Spleen (tissue), 11 donors: ENCODE measurements around the gene LKAAEAR1. TPM values are rescaled to one million over a fixed set of nuclear protein-coding genes. Genes with fewer than 3 reads are reported as not detected.

Experiments used
- DNase-seq: peaks from one replicate; pipeline ENCODE4 v3.0.0-alpha.2; 2020
- H3K27ac ChIP-seq, 8 donors: fragments of 200-600 bp; sonication (generic) in 7 of 8; 1 replicate in 4 of 8; 2 replicates in 4 of 8; pipeline versions ENCODE4 v1.5.0 to v1.8.0; 2016 to 2021; ENCODE audit warnings: inconsistent platforms in 4 of 8, mild to moderate bottlenecking in 4 of 8, moderate library complexity in 1 of 8
- H3K27me3 ChIP-seq, 7 donors: fragments of 200-600 bp; sonication (generic) in 6 of 7; replicated peaks in 1 of 7; 1 replicate in 4 of 7; 2 replicates in 3 of 7; pipeline versions ENCODE4 v1.5.0 to v1.8.0; 2016 to 2021; ENCODE audit warnings: inconsistent platforms in 3 of 7, mild to moderate bottlenecking in 1 of 7
- H3K36me3 ChIP-seq, 6 donors: fragments of 200-600 bp; sonication (generic) in 5 of 6; 1 replicate in 4 of 6; 2 replicates in 2 of 6; pipeline versions ENCODE4 v1.5.0 to v1.8.0; 2016 to 2021; ENCODE audit warnings: inconsistent platforms in 2 of 6
- H3K4me1 ChIP-seq, 6 donors: fragments of 200-600 bp; sonication (generic) in 5 of 6; 1 replicate in 3 of 6; 2 replicates in 3 of 6; pipeline versions ENCODE4 v1.5.0 to v1.8.0; 2016 to 2021; ENCODE audit warnings: inconsistent platforms in 3 of 6
- H3K4me3 ChIP-seq, 8 donors: fragments of 200-600 bp; sonication (generic) in 7 of 8; 1 replicate in 4 of 8; 2 replicates in 4 of 8; pipeline versions ENCODE4 v1.5.0 to v1.8.0; 2016 to 2021; ENCODE audit warnings: inconsistent platforms in 4 of 8, mild to moderate bottlenecking in 4 of 8, moderate library complexity in 2 of 8
- H3K9me3 ChIP-seq, 8 donors: fragments of 200-600 bp; sonication (generic) in 7 of 8; 1 replicate in 4 of 8; 2 replicates in 4 of 8; pipeline versions ENCODE4 v1.5.0 to v1.8.0; 2016 to 2021; ENCODE audit warnings: inconsistent platforms in 4 of 8
- POLR2A ChIP-seq, 3 donors: fragments of 450-650 bp; IDR thresholded peaks; one replicate each; pipeline ENCODE4 v1.5.1; 2017; ENCODE audit warnings: antibody characterized with exemption in 3 of 3, mild to moderate bottlenecking in 1 of 3
- POLR2AphosphoS5 ChIP-seq, 3 donors: sonication (generic); formaldehyde crosslinking; IDR thresholded peaks; one replicate each; pipeline ENCODE4 v1.5.1; 2017; ENCODE audit warnings: antibody characterized with exemption in 3 of 3
- WGBS, 5 donors: extraction: QIAGEN DNeasy Blood & Tissue Kit in 3 of 5; methylation state at CpG; one replicate each; pipeline versions ENCODE4 v1.1.5 to v1.1.7; 2013 to 2018; 5-methylcytosine and 5-hydroxymethylcytosine counted together
- intact Hi-C: fragments of 100-400 bp; cut with DNase I; formaldehyde crosslinking; loops from one replicate; pipeline ENCODE4 v1.15.0; 2023; ENCODE audit warnings: low total_unique reads
- polyA plus RNA-seq, 3 donors: library from polyadenylated mRNA; stranded (reverse); fragments of 200-250 nt; gene quantifications; one replicate each; pipeline ENCODE4 v1.2.1, GENCODE V29; 2013
- total RNA-seq, 7 donors: library from RNA; depleted of rRNA in 3 of 7; stranded (reverse); fragments of >200 nt in 3 of 7; fragmentation: NEBNext Ultra II Directional in 4 of 7; extraction: Animal tissue kit (Norgen Biotek cat#: 25700) in 4 of 7; gene quantifications; one replicate each; pipeline versions ENCODE4 v1.1.0 to v1.2.1, GENCODE V29; 2016 to 2021
- TF ChIP-seq, protein P1 (sequence below), 11 experiments: fragments of 200-600 bp in 7 of 11; fragments of 450-650 bp in 4 of 11; sonication (generic) in 4 of 11; IDR thresholded peaks in 8 of 11; conservative IDR thresholded peaks in 3 of 11; 1 replicate in 7 of 11; 2 replicates in 4 of 11; pipeline versions ENCODE4 v1.4.0 to v1.8.0; 2016 to 2021; ENCODE audit warnings: antibody characterized with exemption in 11 of 11, inconsistent platforms in 4 of 11, mild to moderate bottlenecking in 1 of 11
- donor health status: healthy with polysubstance abuse.
- donor health status: DM: no; HTN: no; CAD: no; lungs with moderate emphysema.
- donor health status: DM: no; HTN: no; CAD: no.
- donor health status: Bipolar disorder and iron deficiency.
- donor health status: healthy.
- donor health status: DM: no; HTN: no; CAD: no.
- donor health status: DM: yes; HTN: yes; CAD: no.

The LKAAEAR1 gene
- total and polyA plus RNA-seq, 10 donors, result 0.26 to 0.66 (median 0.51) TPM; not detected in 6

GRCh38 chr20:64109831-64110391, 25.7 kb upstream of the LKAAEAR1 start:
- Histone ChIP-seq H3K27me3 (peaks cover 0 to 10% (median 0%) of the 10 kb centered on the region in 7 donors), H3K4me1 (peaks cover 0 to 18% (median 12%) of the 10 kb centered on the region in 6 donors), H3K9me3 (no peaks in the 10 kb centered on the region), H3K27ac (no peak overlapping the region), H3K4me3 (no peak overlapping the region), H3K36me3 (no peaks in the 10 kb centered on the region)
- intact Hi-C loops, result no loop called here
- TF ChIP-seq POLR2AphosphoS5 (IDR thresholded peaks at IDR 0.05) (no peak), POLR2A (IDR thresholded peaks at IDR 0.05) (no peak)
- TF ChIP-seq, protein P1, sequence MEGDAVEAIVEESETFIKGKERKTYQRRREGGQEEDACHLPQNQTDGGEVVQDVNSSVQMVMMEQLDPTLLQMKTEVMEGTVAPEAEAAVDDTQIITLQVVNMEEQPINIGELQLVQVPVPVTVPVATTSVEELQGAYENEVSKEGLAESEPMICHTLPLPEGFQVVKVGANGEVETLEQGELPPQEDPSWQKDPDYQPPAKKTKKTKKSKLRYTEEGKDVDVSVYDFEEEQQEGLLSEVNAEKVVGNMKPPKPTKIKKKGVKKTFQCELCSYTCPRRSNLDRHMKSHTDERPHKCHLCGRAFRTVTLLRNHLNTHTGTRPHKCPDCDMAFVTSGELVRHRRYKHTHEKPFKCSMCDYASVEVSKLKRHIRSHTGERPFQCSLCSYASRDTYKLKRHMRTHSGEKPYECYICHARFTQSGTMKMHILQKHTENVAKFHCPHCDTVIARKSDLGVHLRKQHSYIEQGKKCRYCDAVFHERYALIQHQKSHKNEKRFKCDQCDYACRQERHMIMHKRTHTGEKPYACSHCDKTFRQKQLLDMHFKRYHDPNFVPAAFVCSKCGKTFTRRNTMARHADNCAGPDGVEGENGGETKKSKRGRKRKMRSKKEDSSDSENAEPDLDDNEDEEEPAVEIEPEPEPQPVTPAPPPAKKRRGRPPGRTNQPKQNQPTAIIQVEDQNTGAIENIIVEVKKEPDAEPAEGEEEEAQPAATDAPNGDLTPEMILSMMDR (IDR thresholded peaks at IDR 0.05 in 8 of 11, conservative IDR thresholded peaks at IDR 0.05 in 3 of 11), result no peak
- DNase-seq, result no peak
- 75 to 82% (median 80%) methylated on average over 9 to 16 of the region's 16 CpGs for WGBS, 5 donors

- peak; percentile 76 for DNase-seq
- no peak overlapping the region for H3K4me3 ChIP-seq
- H3K36me3 ChIP-seq, result no peaks in the 10 kb centered on the region
- H3K4me1 ChIP-seq, result peaks cover 0 to 18% (median 12%) of the 10 kb centered on the region in 6 donors
- H3K27me3 ChIP-seq, result peaks cover 0 to 15% (median 0%) of the 10 kb centered on the region in 7 donors
- no peak overlapping the region for H3K27ac ChIP-seq
- WGBS, 5 donors, result 77 to 83% (median 82%) methylated on average over 17 to 26 of the region's 26 CpGs
- H3K9me3 ChIP-seq, result no peaks in the 10 kb centered on the region
- TF ChIP-seq POLR2AphosphoS5 (IDR thresholded peaks at IDR 0.05), result no peak
- TF ChIP-seq, protein P1 (IDR thresholded peaks at IDR 0.05 in 8 of 11, conservative IDR thresholded peaks at IDR 0.05 in 3 of 11), result no peak
- no peak for TF ChIP-seq POLR2A (IDR thresholded peaks at IDR 0.05)
- intact Hi-C loops, result no loop called here
Observed at GRCh38 chr20:64108731-64109681, 24.8 kb upstream of the LKAAEAR1 start.

DNA sequence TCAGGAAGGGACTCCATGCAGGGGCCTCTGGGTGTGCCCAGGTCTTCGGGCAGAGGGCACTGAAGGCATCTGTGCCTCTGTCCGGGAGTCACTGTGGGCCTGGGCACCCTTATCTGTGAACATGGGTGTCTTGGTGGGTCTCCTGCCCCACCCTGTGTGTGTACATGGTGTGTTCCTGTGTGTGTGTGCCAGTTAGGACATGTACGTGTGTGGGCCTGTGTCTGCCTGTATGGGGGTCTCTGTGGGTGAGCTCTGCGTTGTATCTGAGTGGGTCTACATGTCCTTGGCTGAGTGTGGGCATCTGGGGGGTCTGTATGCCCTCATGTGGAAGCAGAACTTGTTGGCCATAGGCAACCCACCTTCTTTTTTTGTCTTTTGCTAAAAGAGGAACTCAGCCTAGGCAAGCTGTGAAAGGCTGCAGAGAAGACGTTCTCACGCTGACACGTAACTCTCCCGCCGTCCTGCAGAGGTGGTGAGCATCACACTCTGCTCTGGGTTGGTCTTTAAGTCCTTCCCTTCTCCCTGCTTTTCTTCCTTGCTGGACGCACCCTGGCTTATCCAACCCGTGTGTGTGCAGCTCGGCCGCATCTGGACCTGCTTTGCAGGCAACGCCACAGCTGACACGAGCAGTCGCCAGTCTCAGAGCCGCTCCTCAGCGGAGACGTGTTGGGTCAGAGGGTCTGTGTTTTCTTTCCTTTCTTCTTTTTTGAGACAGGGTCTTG, 23.7 kb upstream of the LKAAEAR1 start:
- H3K4me1 ChIP-seq, result peaks cover 0 to 21% (median 13%) of the 10 kb centered on the region in 6 donors
- no peak overlapping the region for H3K4me3 ChIP-seq
- DNase-seq, result peak; percentile 71
- WGBS, 5 donors, result 42 to 54% (median 48%) methylated on average over 17 to 19 of the region's 19 CpGs
- intact Hi-C loops, result no loop called here
- TF ChIP-seq POLR2AphosphoS5 (IDR thresholded peaks at IDR 0.05) (no peak), POLR2A (IDR thresholded peaks at IDR 0.05) (no peak)
- TF ChIP-seq, protein P1 (IDR thresholded peaks at IDR 0.05 in 8 of 11, conservative IDR thresholded peaks at IDR 0.05 in 3 of 11), result no peak
- no peaks in the 10 kb centered on the region for H3K36me3 ChIP-seq
- peak overlapping the region in 5 of 8 donors; percentile 55 to 80 (median 60) for H3K27ac ChIP-seq
- peaks cover 0 to 26% (median 7%) of the 10 kb centered on the region in 7 donors for H3K27me3 ChIP-seq
- H3K9me3 ChIP-seq, result no peaks in the 10 kb centered on the region
